GM19452 (cell line): ENCODE results near the gene LKAAEAR1.

Experiments used
- ATAC-seq: cut with Tn5 transposase; IDR thresholded peaks from one replicate; pipeline ENCODE4 v1.9.1; 2021; ENCODE audit not compliant: unreplicated experiment

The LKAAEAR1 gene

DNA sequence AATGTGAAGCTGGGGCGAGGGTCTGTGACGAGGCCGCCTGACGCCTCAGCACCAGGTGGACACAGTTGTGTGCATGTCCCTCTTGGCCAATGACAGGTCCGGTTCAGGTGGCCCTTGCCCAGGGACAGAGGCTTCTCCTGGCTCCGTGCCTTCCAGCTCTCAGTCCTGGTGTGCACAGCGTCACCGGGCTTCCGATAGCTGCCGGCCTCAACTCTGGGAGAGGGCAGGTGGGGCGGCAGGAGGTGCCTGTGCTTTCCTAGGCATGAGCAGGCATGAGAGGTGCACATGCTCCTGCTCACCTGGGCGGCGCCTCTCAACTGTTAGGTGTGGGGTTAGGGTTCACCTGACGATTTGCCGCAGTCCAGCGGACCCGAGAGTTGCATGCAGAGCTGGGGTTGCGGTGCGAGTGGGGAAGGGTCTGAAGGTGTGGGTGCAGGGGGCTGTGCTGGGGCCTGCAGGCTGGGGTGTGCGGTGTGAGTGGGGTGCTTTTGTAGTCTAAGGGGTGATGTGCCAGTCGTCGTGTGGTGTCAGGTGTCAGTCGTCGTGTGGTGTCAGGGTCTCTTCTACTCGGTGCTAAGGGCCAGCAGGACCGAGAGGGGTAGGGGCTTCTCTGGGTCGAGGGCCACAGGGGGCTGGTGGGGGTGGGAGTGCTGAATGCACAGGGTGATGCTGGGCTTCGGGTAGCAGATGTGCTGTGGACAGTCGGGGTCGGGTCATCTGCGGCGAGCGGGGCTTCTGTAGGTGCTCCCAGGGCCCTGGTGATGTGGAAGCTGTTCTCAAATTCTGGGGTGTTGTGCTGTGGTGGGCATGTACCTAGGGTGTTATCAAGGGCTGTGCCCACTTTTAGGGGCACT, 31.0 kb downstream of the LKAAEAR1 start:
- ATAC-seq = no peak

DNA sequence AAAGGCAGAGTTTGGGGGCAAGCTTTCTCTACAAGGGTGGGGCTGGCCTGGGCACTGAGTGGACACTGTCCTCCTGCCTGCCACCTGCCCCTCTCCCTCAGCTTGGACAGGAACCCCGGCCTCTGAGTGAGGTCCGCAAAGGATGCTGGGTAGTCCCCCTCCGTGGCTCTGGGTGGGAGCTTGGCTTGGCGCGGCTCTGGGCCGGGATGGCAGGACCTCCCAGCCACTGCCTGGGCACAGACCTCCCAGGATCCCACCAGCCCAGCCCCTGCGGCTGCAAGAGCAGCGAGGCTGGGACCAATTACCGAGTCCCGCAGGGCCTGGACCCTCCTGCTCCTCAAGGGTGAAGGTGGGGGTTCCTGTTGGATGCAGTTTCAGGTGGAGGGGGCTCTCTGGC, 31.9 kb downstream of the LKAAEAR1 start:
- ATAC-seq = no peak

- ATAC-seq = no peak
Observed at GRCh38 chr20:64051561-64052325, 32.5 kb downstream of the LKAAEAR1 start.

GRCh38 chr20:64051033-64051452, 33.2 kb downstream of the LKAAEAR1 start:
- ATAC-seq = no peak

GRCh38 chr20:64050261-64051032, 33.8 kb downstream of the LKAAEAR1 start:
- no peak for ATAC-seq

GRCh38 chr20:64049878-64050260, 34.3 kb downstream of the LKAAEAR1 start:
- ATAC-seq = no peak

DNA sequence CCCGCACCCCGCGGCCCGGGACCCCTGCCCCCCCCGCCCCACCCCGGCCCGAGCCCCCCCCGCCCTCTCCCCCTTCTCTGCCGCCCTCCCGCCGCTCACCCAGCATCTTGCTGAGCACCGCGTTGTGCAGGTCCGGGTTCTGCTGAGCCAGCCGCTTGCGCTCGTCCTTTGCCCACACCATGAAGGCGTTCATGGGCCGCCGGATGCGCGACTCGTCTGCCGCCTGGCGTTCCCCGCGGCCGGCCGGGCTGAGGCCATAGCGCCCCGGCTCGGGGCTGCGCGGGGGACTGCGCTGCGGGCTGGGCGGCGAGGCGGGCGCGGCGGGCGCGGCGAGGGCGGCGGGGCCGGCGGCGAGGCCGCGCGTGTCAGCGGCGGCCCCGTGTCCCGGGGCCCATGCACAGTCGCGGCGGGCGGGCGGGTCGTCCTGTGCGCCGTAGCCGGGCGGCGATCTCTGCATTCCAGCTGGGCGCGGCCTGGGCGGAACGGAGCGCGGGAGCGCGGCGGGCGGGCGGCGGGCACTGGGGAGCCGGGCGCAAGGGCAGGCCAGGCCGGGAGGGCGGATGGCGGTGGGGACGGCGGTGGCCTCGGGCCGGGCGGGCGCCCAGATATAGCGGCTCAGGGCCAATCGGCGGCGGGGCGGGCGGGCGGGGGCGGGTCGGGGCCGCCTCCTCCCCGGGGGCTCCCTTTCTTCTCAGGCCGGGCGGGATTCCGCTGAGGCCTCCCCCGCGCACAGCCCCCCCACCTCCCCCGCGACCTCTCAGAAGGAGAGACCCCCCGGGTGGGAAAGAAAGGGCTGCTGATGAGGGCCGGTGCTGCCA, 34.9 kb downstream of the LKAAEAR1 start, which contains the start of gene SOX18:
TSS of gene SOX18 (minus strand) at position 580 of the 818 bp plus-strand sequence. CDS start at position 457, 123 bp downstream.
- ATAC-seq = no peak

DNA sequence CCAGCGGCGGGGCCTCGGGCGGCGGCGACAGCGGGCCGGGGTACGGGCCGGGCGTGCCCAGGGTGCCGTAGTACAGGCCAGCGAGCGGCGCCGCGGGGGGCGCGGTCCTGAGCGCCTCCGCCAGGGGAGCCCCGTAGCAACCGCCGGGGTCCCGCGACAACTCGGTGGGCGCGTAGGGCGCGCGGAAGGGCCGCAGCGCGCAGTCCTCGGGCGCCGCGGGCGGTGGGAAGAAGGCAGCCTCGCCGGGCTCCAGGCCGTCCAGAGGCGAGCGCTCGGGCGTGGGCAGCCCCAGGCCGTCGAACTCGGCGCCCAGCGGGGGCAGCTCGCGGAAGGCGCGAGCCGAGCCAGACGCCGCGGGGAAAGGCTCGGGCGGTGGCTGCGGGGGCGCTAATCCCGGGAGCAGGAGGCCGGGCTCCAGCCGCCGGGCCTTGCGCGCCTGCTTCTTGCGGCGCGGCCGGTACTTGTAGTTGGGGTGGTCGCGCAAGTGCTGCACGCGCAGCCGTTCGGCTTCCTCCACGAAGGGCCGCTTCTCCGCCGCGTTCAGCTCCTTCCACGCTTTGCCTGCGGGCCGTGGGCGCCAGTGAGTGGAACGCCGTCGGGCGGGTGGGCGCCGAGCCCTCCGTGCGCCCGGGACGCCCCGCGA, 35.7 kb downstream of the LKAAEAR1 start:
- no peak for ATAC-seq

DNA sequence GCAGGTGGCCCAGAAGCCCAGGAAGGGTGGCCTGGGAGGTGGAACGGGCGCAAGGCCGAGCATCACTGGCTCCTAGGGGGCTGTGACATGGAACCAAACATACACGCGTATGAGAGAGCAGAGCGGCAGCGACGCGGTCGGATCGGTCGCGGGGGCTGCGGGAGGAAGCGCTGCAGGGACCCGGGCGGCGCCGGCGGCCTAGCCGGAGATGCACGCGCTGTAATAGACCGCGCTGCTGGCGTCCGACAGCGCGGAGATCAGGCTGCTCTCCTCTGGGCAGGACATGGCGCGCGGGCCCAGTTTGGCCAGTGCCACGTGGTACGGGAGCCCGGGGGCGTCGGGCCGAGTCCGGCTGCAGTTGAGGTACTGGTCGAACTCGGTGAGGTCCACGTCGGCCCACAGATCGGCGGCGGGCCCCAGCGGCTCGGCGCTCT, 36.2 kb downstream of the LKAAEAR1 start:
- no peak for ATAC-seq

- no peak for ATAC-seq
Observed at GRCh38 chr20:64047046-64047389, 37.2 kb downstream of the LKAAEAR1 start.

DNA sequence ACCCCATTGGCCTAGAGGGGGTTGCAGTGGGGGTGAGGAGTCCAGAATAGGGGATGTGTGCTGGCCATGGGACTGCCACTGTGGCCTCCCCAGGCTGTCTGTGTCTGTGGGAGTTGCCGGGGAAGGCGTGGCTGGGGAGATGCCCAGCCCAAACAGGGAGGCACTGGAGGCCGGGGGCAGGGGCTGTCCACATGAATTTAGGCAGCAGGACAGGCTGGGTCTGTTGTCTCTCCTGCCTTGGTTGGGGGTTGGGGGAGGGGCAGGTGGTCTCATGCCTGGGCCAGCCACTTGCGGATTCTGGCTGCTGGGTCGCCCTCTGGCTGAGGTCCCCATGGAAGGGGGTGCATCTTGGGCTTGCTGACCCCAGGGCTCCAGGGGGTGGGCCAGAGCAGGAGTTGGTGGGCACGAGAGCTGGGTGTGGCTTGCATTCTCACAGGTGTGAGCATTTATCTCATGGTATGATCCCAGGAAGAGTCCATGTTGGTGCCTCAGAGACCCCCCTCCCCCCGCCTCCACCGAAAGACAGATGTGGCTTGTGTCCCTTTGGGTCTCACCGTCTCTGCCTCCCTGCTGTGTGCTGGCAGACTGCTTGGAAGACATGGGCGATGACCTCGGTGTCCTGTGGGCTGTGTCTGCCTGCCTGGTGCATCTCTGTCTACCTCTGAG, 38.7 kb downstream of the LKAAEAR1 start:
- no peak for ATAC-seq

- no peak for ATAC-seq
Observed at GRCh38 chr20:64044484-64045247, 39.5 kb downstream of the LKAAEAR1 start.

DNA sequence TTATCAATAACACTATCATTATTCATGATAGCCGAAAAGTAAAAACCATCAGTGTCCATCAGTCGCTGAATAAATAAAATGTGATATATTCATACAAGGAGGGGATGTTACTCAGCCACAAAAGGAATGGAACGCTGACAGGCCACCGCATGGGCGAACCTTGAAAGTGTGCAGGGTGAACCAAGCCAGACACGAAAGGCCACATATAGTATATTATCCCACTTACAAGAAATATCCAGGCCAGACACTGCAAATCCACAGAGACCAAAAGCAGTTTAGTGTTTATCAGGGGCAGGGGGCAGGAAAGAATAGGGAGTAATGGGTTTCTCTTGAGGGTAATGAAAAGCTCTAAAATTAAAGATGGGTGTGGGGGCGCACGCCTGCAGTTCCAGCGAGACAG, 40.4 kb downstream of the LKAAEAR1 start:
- ATAC-seq = no peak

DNA sequence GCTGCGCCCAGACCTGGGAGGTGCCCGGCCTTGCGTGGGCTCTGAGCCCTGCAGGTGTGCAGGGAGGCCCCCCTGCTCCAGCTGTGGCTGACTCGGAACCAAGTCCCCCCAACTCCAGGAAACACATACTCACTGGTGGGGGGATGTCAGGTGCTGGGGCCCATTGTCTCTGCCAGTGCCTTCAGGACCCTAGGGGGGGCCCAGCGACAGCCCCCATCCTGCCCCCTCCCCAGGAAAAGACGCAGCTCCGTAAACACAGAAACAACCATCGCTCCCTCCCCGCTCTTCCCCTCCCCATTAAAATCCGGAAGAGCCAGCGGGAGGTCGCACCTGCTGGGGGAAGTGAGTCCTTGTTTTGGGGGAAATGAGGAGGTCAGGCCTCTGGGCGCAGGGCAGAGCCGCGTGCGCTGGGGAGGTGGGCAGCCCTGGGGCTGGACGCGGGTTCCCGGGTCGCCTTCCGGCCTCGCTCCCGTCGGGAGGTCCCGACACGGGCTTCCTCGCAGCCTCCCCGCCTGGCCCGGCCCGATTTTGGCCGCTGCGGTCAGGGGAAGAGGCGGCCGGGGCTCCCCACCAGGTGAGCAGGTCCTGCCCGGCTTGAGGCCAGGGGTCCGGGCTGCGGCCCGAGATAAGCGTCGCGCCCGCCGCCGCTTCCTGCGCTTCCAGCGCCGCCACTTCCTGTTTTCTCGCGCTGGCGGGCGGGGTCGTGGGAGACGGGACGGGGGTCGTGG, 42.0 kb downstream of the LKAAEAR1 start:
- no peak for ATAC-seq

DNA sequence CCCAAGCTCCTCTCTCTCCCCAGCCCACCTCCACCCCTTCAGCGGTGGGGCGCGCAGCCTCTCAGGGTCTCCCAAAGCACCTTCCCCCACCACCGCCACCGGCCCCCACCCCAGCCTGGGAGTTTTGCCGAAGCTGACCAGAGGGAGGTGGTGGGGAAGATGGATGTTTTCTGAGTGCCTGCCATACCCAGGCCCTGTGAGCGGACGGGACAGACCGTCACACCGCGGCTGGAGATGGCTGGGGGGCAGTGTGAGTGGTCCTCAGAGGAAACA, 42.5 kb downstream of the LKAAEAR1 start:
- no peak for ATAC-seq

GRCh38 chr20:64041040-64041780, 43.0 kb downstream of the LKAAEAR1 start:
- ATAC-seq = no peak

- ATAC-seq = no peak
Observed at GRCh38 chr20:64040231-64041039, 43.8 kb downstream of the LKAAEAR1 start.
